ENCODE data around the gene BABAM2. TPM values are rescaled to one million over a fixed set of nuclear protein-coding genes. Genes with fewer than 3 reads are reported as not detected.
A peak's percentile ranks its signal among the peaks of the same experiment; 100 is the strongest.

BABAM2 gene
- polyA plus RNA-seq, 1 experiment = 32.6 TPM

DNA sequence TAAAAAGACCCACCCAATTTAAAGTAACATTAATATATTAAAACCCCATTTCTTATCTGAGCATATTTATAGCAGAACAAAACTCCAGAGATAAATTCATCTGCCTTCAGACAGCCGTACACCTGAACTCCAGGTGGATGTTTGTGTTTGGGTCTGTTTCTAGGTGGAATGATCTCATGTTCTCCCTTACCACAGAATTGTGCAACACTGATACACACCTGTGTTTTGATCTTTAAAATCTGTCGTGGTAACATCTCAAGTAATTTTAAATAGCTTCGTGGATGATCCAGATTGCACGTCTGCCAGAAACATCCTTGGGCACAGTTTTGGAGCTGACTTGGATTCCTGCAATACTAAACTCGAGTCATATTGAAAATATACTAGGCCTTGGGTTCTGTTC lies 294.6 kb downstream of the BABAM2 start:
- CTCF ChIA-PET = no interaction called here
- no peak for DNase-seq (ENCODE audit: low read depth)

DNA sequence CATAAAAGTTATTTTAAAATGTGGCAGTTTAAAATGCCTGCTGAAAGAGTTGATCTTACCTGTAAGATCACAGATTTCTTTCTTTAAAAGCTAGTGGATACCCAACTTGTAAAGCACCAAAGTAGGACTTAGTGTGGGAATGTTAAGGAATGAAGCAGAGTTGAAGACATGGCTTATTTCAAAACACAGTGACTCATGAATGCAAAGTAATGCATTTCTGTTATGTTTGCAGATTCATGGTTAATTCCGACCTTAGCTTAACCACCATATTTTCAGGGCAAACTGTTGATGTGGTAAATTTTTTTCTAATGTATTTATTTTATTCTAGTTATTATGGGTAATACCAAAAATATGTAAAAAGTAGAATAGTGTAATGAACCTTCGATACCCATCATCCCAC lies 295.4 kb downstream of the BABAM2 start:
- POLR2A ChIA-PET = interaction anchor here (0.6 kb wide), 1 partner anchor 15 kb away, joined by 3 read pairs; no protein-coding TSS in a partner anchor
- Histone ChIP-seq H3K4me3 (ENCODE audit: low read depth, low read length) (no peak overlapping the region), H3K36me3 (ENCODE audit: control insufficient read depth, insufficient read depth, low read length) (no peaks in the 10 kb centered on the region), H3K27me3 (ENCODE audit: control insufficient read depth, insufficient read depth, low read length) (no peaks in the 10 kb centered on the region)
- CTCF ChIA-PET = interaction anchor here (0.8 kb wide), 1 partner anchor 16 kb away, joined by 3 read pairs; no protein-coding TSS in a partner anchor
- DNase-seq (ENCODE audit: low read depth) = peak; percentile 31
- TF ChIP-seq, protein P1, sequence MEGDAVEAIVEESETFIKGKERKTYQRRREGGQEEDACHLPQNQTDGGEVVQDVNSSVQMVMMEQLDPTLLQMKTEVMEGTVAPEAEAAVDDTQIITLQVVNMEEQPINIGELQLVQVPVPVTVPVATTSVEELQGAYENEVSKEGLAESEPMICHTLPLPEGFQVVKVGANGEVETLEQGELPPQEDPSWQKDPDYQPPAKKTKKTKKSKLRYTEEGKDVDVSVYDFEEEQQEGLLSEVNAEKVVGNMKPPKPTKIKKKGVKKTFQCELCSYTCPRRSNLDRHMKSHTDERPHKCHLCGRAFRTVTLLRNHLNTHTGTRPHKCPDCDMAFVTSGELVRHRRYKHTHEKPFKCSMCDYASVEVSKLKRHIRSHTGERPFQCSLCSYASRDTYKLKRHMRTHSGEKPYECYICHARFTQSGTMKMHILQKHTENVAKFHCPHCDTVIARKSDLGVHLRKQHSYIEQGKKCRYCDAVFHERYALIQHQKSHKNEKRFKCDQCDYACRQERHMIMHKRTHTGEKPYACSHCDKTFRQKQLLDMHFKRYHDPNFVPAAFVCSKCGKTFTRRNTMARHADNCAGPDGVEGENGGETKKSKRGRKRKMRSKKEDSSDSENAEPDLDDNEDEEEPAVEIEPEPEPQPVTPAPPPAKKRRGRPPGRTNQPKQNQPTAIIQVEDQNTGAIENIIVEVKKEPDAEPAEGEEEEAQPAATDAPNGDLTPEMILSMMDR (IDR thresholded peaks at IDR 0.05; ENCODE audit: insufficient read depth, low read depth, low read length) = no peak

More for the DNA sequence above, 294.6 kb downstream of the BABAM2 start:
- Histone ChIP-seq H3K4me3 (ENCODE audit: low read depth, low read length) (no peak overlapping the region), H3K27me3 (ENCODE audit: control insufficient read depth, insufficient read depth, low read length) (no peaks in the 10 kb centered on the region), H3K36me3 (ENCODE audit: control insufficient read depth, insufficient read depth, low read length) (no peaks in the 10 kb centered on the region)
- TF ChIP-seq, protein P1 (IDR thresholded peaks at IDR 0.05; ENCODE audit: insufficient read depth, low read depth, low read length) = no peak
- POLR2A ChIA-PET = no interaction called here

DNA sequence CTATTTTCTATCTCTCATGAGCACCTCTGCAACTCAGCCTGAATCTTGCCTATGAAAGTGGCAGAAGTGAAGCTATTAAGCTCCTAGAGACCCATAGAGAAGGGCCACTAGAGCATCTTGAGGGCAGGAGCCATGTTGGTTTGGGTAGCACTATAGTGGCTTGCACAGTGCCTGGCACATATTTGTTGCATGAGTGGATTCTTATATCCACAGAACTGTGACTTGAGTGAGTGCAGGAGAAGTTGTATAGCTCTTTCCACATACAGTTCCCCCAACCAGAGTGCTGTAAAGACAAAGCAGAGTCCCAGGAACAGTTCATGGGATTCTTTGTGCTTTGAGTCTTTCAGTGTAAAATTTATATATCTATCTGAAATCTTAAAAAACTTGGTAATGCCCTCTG lies 296.7 kb downstream of the BABAM2 start:
- TF ChIP-seq, protein P1 (IDR thresholded peaks at IDR 0.05; ENCODE audit: insufficient read depth, low read depth, low read length) = no peak
- no peak for DNase-seq (ENCODE audit: low read depth)
- ChIA-PET CTCF (interaction anchor here (0.9 kb wide), 1 partner anchor 10 kb away, joined by 3 read pairs; no protein-coding TSS in a partner anchor), POLR2A (no interaction called here)
- Histone ChIP-seq H3K36me3 (ENCODE audit: control insufficient read depth, insufficient read depth, low read length) (no peaks in the 10 kb centered on the region), H3K27me3 (ENCODE audit: control insufficient read depth, insufficient read depth, low read length) (no peaks in the 10 kb centered on the region), H3K4me3 (ENCODE audit: low read depth, low read length) (no peak overlapping the region)

DNA sequence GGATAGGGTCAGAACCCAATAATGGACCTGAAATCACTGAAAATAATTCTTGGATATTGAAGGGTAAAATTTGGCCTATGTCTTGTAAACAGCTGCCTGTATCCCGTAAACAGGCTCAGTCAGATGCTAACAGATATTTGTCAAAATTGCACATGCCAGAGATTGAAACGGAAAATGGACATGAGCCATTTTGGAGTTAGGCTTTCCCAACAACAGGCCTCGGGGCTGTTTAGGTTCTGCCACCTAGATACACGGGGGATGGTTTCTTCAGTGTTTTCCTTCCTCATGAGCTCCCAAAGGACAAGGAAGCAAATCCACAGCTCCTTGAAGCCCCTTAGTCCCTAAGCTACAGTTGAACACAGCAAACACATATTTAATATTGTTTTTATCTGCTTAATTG lies 297.9 kb downstream of the BABAM2 start:
- TF ChIP-seq, protein P1 (IDR thresholded peaks at IDR 0.05; ENCODE audit: insufficient read depth, low read depth, low read length) = no peak
- no peaks in the 10 kb centered on the region for H3K27me3 ChIP-seq (ENCODE audit: control insufficient read depth, insufficient read depth, low read length)
- ChIA-PET CTCF (no interaction called here), POLR2A (no interaction called here)
- no peaks in the 10 kb centered on the region for H3K36me3 ChIP-seq (ENCODE audit: control insufficient read depth, insufficient read depth, low read length)
- no peak for DNase-seq (ENCODE audit: low read depth)
- H3K4me3 ChIP-seq (ENCODE audit: low read depth, low read length) = no peak overlapping the region

DNA sequence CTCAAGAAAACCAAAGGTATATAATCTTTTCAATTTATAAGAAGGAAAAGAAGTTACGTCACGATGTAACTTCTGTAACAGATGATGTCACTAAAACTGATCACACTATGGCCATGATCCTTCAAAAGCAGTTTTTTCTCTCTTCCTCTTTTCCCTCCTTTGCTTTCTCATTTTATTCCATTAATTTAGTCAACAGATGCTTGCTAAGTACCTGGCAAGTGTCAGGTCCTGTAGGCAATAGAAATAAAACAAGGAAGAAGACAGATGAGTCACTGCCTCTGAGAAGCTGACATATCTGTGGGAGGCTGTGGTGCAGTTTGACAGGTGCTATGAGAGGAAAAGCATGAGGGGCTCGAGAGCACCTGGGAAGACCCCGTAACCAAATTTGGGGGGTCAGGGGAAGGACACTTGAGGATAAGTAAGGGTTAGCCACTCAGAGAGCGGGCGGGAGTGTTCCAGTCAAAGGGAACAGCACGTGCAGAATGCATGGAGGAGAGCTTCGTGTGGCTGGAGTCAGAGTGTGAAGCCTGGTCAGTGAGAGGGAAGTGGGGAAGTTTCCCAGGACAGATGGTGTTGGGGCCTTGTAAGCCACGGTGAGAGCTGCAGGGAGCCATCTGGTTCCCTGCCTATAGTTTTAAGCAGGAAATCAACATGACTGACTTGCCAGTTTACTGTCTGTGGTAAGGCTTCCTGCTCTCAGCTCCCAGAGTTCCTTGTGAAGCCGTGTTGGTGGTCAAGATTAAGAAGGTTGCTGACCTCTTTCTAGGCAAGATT lies 303.3 kb downstream of the BABAM2 start:
- Histone ChIP-seq H3K27me3 (ENCODE audit: control insufficient read depth, insufficient read depth, low read length) (no peaks in the 10 kb centered on the region), H3K4me3 (ENCODE audit: low read depth, low read length) (no peak overlapping the region), H3K36me3 (ENCODE audit: control insufficient read depth, insufficient read depth, low read length) (no peaks in the 10 kb centered on the region)
- TF ChIP-seq, protein P1 (IDR thresholded peaks at IDR 0.05; ENCODE audit: insufficient read depth, low read depth, low read length) = no peak
- ChIA-PET POLR2A (no interaction called here), CTCF (no interaction called here)
- no peak for DNase-seq (ENCODE audit: low read depth)

Measured in BJ (cell line).